ENCODE results near the gene NAA80. TPM values are rescaled to one million over a fixed set of nuclear protein-coding genes. Genes with fewer than 3 reads are reported as not detected.
A peak's percentile ranks its signal among the peaks of the same experiment; 100 is the strongest.

The NAA80 gene
- total RNA-seq, 1 donor from 2014 or later = 6.3 TPM

GRCh38 chr3:50254577-50255250, 44.5 kb downstream of the NAA80 start:
- no peak for FAIRE-seq
- no peak overlapping the region for H2AFZ ChIP-seq (ENCODE audit: low read depth, low read length)
- H3K36me3 ChIP-seq (ENCODE audit: insufficient read depth, low read length) = peaks cover 29% of the 10 kb centered on the region
- Mint-ChIP-seq H3K27me3 (ENCODE audit: low read depth, unreplicated experiment) (no peaks in the 10 kb centered on the region), H3K4me3 (ENCODE audit: unreplicated experiment) (no peak overlapping the region), H3K4me1 (ENCODE audit: low read depth, unreplicated experiment) (peaks cover 36% of the 10 kb centered on the region), H3K36me3 (ENCODE audit: low read depth, unreplicated experiment) (peaks cover 14% of the 10 kb centered on the region), H3K9me3 (ENCODE audit: unreplicated experiment) (no peaks in the 10 kb centered on the region), H3K27ac (ENCODE audit: unreplicated experiment) (no peak overlapping the region)
- H3K4me2 ChIP-seq (ENCODE audit: low read length) = peak overlapping the region; percentile 39
- H3K9ac ChIP-seq (ENCODE audit: low read length) = peak overlapping the region; percentile 45
- H3K27ac ChIP-seq (ENCODE audit: low read depth, low read length) = peak overlapping the region; percentile 57
- peaks cover 42% of the 10 kb centered on the region for H3K4me1 ChIP-seq (ENCODE audit: insufficient read depth, low read length)
- peaks cover 71% of the 10 kb centered on the region for H3K79me2 ChIP-seq (ENCODE audit: insufficient read depth, low read length)
- no peak overlapping the region for H3K4me3 ChIP-seq (ENCODE audit: insufficient read depth, low read depth, low read length)
- no peak for DNase-seq (ENCODE audit: low read depth)
- H3K27me3 ChIP-seq (ENCODE audit: insufficient read depth, low read length) = no peaks in the 10 kb centered on the region
- H3K9me3 ChIP-seq (ENCODE audit: insufficient read depth, low read depth, low read length) = no peaks in the 10 kb centered on the region
- peaks cover 74% of the 10 kb centered on the region for H4K20me1 ChIP-seq (ENCODE audit: insufficient read depth, low read length)
- TF ChIP-seq CTCF (IDR thresholded peaks at IDR 0.05; ENCODE audit: insufficient read depth, low read depth, low read length) (no peak), EZH2 (IDR thresholded peaks at IDR 0.05; ENCODE audit: insufficient read depth, low read length) (no peak)

- Mint-ChIP-seq H3K27me3 (ENCODE audit: low read depth, unreplicated experiment) (no peaks in the 10 kb centered on the region), H3K36me3 (ENCODE audit: low read depth, unreplicated experiment) (peaks cover 5% of the 10 kb centered on the region), H3K4me3 (ENCODE audit: unreplicated experiment) (peak overlapping the region; percentile 60), H3K27ac (ENCODE audit: unreplicated experiment) (peak overlapping the region; percentile 87), H3K9me3 (ENCODE audit: unreplicated experiment) (no peaks in the 10 kb centered on the region), H3K4me1 (ENCODE audit: low read depth, unreplicated experiment) (peaks cover 51% of the 10 kb centered on the region)
- Histone ChIP-seq H3K4me2 (ENCODE audit: low read length) (peak overlapping the region; percentile 46), H4K20me1 (ENCODE audit: insufficient read depth, low read length) (peaks cover 88% of the 10 kb centered on the region), H3K9ac (ENCODE audit: low read length) (peak overlapping the region; percentile 32), H3K36me3 (ENCODE audit: insufficient read depth, low read length) (peaks cover 10% of the 10 kb centered on the region), H3K9me3 (ENCODE audit: insufficient read depth, low read depth, low read length) (no peaks in the 10 kb centered on the region), H3K79me2 (ENCODE audit: insufficient read depth, low read length) (peaks cover 89% of the 10 kb centered on the region), H3K4me3 (ENCODE audit: insufficient read depth, low read depth, low read length) (no peak overlapping the region), H2AFZ (ENCODE audit: low read depth, low read length) (no peak overlapping the region), H3K4me1 (ENCODE audit: insufficient read depth, low read length) (peaks cover 70% of the 10 kb centered on the region), H3K27ac (ENCODE audit: low read depth, low read length) (peak overlapping the region; percentile 38), H3K27me3 (ENCODE audit: insufficient read depth, low read length) (no peaks in the 10 kb centered on the region)
- DNase-seq (ENCODE audit: low read depth) (peak; percentile 93), FAIRE-seq (peak; percentile 56)
- no peak for TF ChIP-seq EZH2 (IDR thresholded peaks at IDR 0.05; ENCODE audit: insufficient read depth, low read length)
- no peak for TF ChIP-seq CTCF (IDR thresholded peaks at IDR 0.05; ENCODE audit: insufficient read depth, low read depth, low read length)
These were observed 48.0 kb downstream of the NAA80 start for GRCh38 chr3:50251220-50251619.

- H3K27me3 Mint-ChIP-seq (ENCODE audit: low read depth, unreplicated experiment) = no peaks in the 10 kb centered on the region
- no peak for FAIRE-seq
- H3K9me3 Mint-ChIP-seq (ENCODE audit: unreplicated experiment) = no peaks in the 10 kb centered on the region
- Histone ChIP-seq H4K20me1 (ENCODE audit: insufficient read depth, low read length) (peaks cover 85% of the 10 kb centered on the region), H2AFZ (ENCODE audit: low read depth, low read length) (no peak overlapping the region), H3K27ac (ENCODE audit: low read depth, low read length) (no peak overlapping the region), H3K9me3 (ENCODE audit: insufficient read depth, low read depth, low read length) (no peaks in the 10 kb centered on the region), H3K36me3 (ENCODE audit: insufficient read depth, low read length) (peaks cover 8% of the 10 kb centered on the region), H3K4me2 (ENCODE audit: low read length) (no peak overlapping the region), H3K27me3 (ENCODE audit: insufficient read depth, low read length) (no peaks in the 10 kb centered on the region), H3K79me2 (ENCODE audit: insufficient read depth, low read length) (peaks cover 93% of the 10 kb centered on the region), H3K9ac (ENCODE audit: low read length) (no peak overlapping the region), H3K4me1 (ENCODE audit: insufficient read depth, low read length) (peaks cover 78% of the 10 kb centered on the region), H3K4me3 (ENCODE audit: insufficient read depth, low read depth, low read length) (no peak overlapping the region)
- H3K27ac Mint-ChIP-seq (ENCODE audit: unreplicated experiment) = no peak overlapping the region
- H3K4me1 Mint-ChIP-seq (ENCODE audit: low read depth, unreplicated experiment) = peaks cover 51% of the 10 kb centered on the region
- no peak for DNase-seq (ENCODE audit: low read depth)
- TF ChIP-seq EZH2 (IDR thresholded peaks at IDR 0.05; ENCODE audit: insufficient read depth, low read length) (no peak), CTCF (IDR thresholded peaks at IDR 0.05; ENCODE audit: insufficient read depth, low read depth, low read length) (no peak)
- no peak overlapping the region for H3K4me3 Mint-ChIP-seq (ENCODE audit: unreplicated experiment)
- peaks cover 5% of the 10 kb centered on the region for H3K36me3 Mint-ChIP-seq (ENCODE audit: low read depth, unreplicated experiment)
These were observed 48.7 kb downstream of the NAA80 start for GRCh38 chr3:50250514-50250913.

Measured in astrocyte (in vitro differentiated cells and primary cell).